Measurements from ENCODE around the gene TAX1BP1. TPM values are rescaled to one million over a fixed set of nuclear protein-coding genes. Genes with fewer than 3 reads are reported as not detected.
A peak's percentile ranks its signal among the peaks of the same experiment; 100 is the strongest.

The TAX1BP1 gene
- total and polyA plus RNA-seq, 8 donors = 28.3 to 64.6 (median 46.4) TPM

- FAIRE-seq = no peak
These were observed 120.8 kb downstream of the TAX1BP1 start for GRCh38 chr7:27860800-27861199.

GRCh38 chr7:27861747-27862146 is 121.8 kb downstream of the TAX1BP1 start:
- Histone ChIP-seq H3K27ac (no peak overlapping the region), H3K9me3 (no peaks in the 10 kb centered on the region), H3K4me3 (no peak overlapping the region), H3K27me3 (no peaks in the 10 kb centered on the region), H3K4me1 (no peaks in the 10 kb centered on the region), H3K36me3 (no peaks in the 10 kb centered on the region)
- WGBS, 2 donors = 82 to 89% methylated on average over 3 of the region's 3 CpGs
- no peak for ATAC-seq
- no peak for FAIRE-seq
- intact Hi-C loops (cut with DNase I) = no loop called here
- no peak for DNase-seq
- no peak for TF ChIP-seq CTCF (IDR thresholded peaks at IDR 0.05)

More at GRCh38 chr7:27860800-27861199, 120.8 kb downstream of the TAX1BP1 start:
- no peak for TF ChIP-seq CTCF (IDR thresholded peaks at IDR 0.05)
- Histone ChIP-seq H3K9me3 (no peaks in the 10 kb centered on the region), H3K27ac (no peak overlapping the region), H3K36me3 (no peaks in the 10 kb centered on the region), H3K4me1 (no peaks in the 10 kb centered on the region), H3K27me3 (no peaks in the 10 kb centered on the region), H3K4me3 (no peak overlapping the region)
- intact Hi-C loops (cut with DNase I) = no loop called here
- WGBS, 2 donors = 87 to 93% methylated on average over 6 of the region's 6 CpGs
- DNase-seq (no peak), ATAC-seq (no peak)

- H3K9me3 ChIP-seq = no peaks in the 10 kb centered on the region
- no peaks in the 10 kb centered on the region for H3K4me1 ChIP-seq
- no peak overlapping the region for H3K4me3 ChIP-seq
- 73 to 93% methylated on average over 11 of the region's 11 CpGs for WGBS, 2 donors
- no peaks in the 10 kb centered on the region for H3K36me3 ChIP-seq
- FAIRE-seq (no peak), DNase-seq (peak in 2 of 6 donors; percentile 48 to 52), ATAC-seq (peak; percentile 40 to 79 (median 62))
- no peak for TF ChIP-seq CTCF (IDR thresholded peaks at IDR 0.05)
- intact Hi-C loops (cut with DNase I) = no loop called here
- peak overlapping the region in 1 of 4 donors; percentile 57 for H3K27ac ChIP-seq
- H3K27me3 ChIP-seq = no peaks in the 10 kb centered on the region
These were observed 123.9 kb downstream of the TAX1BP1 start for GRCh38 chr7:27863880-27864279.

GRCh38 chr7:27866256-27866655 is 126.3 kb downstream of the TAX1BP1 start:
- intact Hi-C loops (cut with DNase I) = no loop called here
- H3K4me1 ChIP-seq = peaks cover 0 to under 1% (median 0%) of the 10 kb centered on the region in 3 donors
- H3K4me3 ChIP-seq = no peak overlapping the region
- WGBS, 2 donors = 41 to 68% methylated on average over 2 of the region's 2 CpGs
- FAIRE-seq = no peak
- ATAC-seq = no peak
- no peak for TF ChIP-seq CTCF (IDR thresholded peaks at IDR 0.05)
- H3K9me3 ChIP-seq = no peaks in the 10 kb centered on the region
- H3K27me3 ChIP-seq = no peaks in the 10 kb centered on the region
- no peak overlapping the region for H3K27ac ChIP-seq
- no peaks in the 10 kb centered on the region for H3K36me3 ChIP-seq
- no peak for DNase-seq

- no peak for TF ChIP-seq CTCF (IDR thresholded peaks at IDR 0.05)
- no peak for ATAC-seq
- H3K4me3 ChIP-seq = no peak overlapping the region
- DNase-seq = no peak
- no peaks in the 10 kb centered on the region for H3K9me3 ChIP-seq
- H3K36me3 ChIP-seq = no peaks in the 10 kb centered on the region
- H3K4me1 ChIP-seq = peaks cover 3 to 8% (median 5%) of the 10 kb centered on the region in 3 donors
- intact Hi-C loops (cut with DNase I) = no loop called here
- WGBS, 2 donors = 89 to 90% methylated on average over 17 of the region's 17 CpGs
- FAIRE-seq = no peak
- no peak overlapping the region for H3K27ac ChIP-seq
- H3K27me3 ChIP-seq = no peaks in the 10 kb centered on the region
These were observed 127.1 kb downstream of the TAX1BP1 start for GRCh38 chr7:27866828-27867672.
